H7 (cell line): ENCODE results near the gene TBXAS1. TPM values are rescaled to one million over a fixed set of nuclear protein-coding genes. Genes with fewer than 3 reads are reported as not detected.

ENCODE experiments used
- DNase-seq: peaks from one replicate; pipeline ENCODE4 v3.0.0; 2012
- H3K27me3 ChIP-seq: 2 replicates; pipeline ENCODE4 v1.6.0; 2011; ENCODE audit warnings: mild to moderate bottlenecking, low read length; ENCODE audit not compliant: control insufficient read depth, insufficient read depth
- H3K36me3 ChIP-seq: replicated peaks from 2 replicates; pipeline ENCODE4 v1.5.1; 2011; ENCODE audit warnings: low read length; ENCODE audit not compliant: control insufficient read depth, insufficient read depth
- H3K4me3 ChIP-seq: 2 replicates; pipeline ENCODE4 v1.5.1; 2011; ENCODE audit warnings: low read depth, mild to moderate bottlenecking, control low read depth, low read length, moderate library complexity; ENCODE audit not compliant: insufficient read depth
- total RNA-seq: library from RNA; depleted of rRNA; stranded (reverse); fragments of >200 nt; shearing (Covaris generic); gene quantifications from 2 replicates; pipeline ENCODE4 v1.2.3, GENCODE V29; 2014

TBXAS1 gene
- total RNA-seq, 1 experiment from 2014 or later = 0.76 TPM

- no peak for DNase-seq
- Histone ChIP-seq H3K27me3 (no peaks in the 10 kb centered on the region), H3K4me3 (no peak overlapping the region), H3K36me3 (no peaks in the 10 kb centered on the region)
These were observed 131.1 kb downstream of the TBXAS1 start for GRCh38 chr7:139960157-139960556.

- no peak overlapping the region for H3K4me3 ChIP-seq
- DNase-seq = no peak
- no peaks in the 10 kb centered on the region for H3K36me3 ChIP-seq
- H3K27me3 ChIP-seq = no peaks in the 10 kb centered on the region
These were observed 137.0 kb downstream of the TBXAS1 start for GRCh38 chr7:139965942-139966628.

- DNase-seq = no peak
- Histone ChIP-seq H3K4me3 (no peak overlapping the region), H3K27me3 (no peaks in the 10 kb centered on the region), H3K36me3 (no peaks in the 10 kb centered on the region)
These were observed 137.9 kb downstream of the TBXAS1 start for GRCh38 chr7:139966949-139967348.

- Histone ChIP-seq H3K27me3 (no peaks in the 10 kb centered on the region), H3K4me3 (no peak overlapping the region), H3K36me3 (no peaks in the 10 kb centered on the region)
- no peak for DNase-seq
These were observed 139.9 kb downstream of the TBXAS1 start for GRCh38 chr7:139968931-139969330.

- Histone ChIP-seq H3K36me3 (no peaks in the 10 kb centered on the region), H3K27me3 (no peaks in the 10 kb centered on the region), H3K4me3 (no peak overlapping the region)
- peak; percentile 74 for DNase-seq
These were observed 143.0 kb downstream of the TBXAS1 start for GRCh38 chr7:139972029-139972428.

- no peak for DNase-seq
- no peaks in the 10 kb centered on the region for H3K27me3 ChIP-seq
- H3K4me3 ChIP-seq = no peak overlapping the region
- H3K36me3 ChIP-seq = no peaks in the 10 kb centered on the region
These were observed 144.3 kb downstream of the TBXAS1 start for GRCh38 chr7:139973101-139974050.

- no peaks in the 10 kb centered on the region for H3K27me3 ChIP-seq
- no peak for DNase-seq
- no peak overlapping the region for H3K4me3 ChIP-seq
- H3K36me3 ChIP-seq = no peaks in the 10 kb centered on the region
These were observed 145.2 kb downstream of the TBXAS1 start for GRCh38 chr7:139974179-139974811.

GRCh38 chr7:139976055-139976837, 147.2 kb downstream of the TBXAS1 start:
- no peak for DNase-seq
- Histone ChIP-seq H3K36me3 (no peaks in the 10 kb centered on the region), H3K27me3 (no peaks in the 10 kb centered on the region), H3K4me3 (no peak overlapping the region)

- no peak for DNase-seq
- no peaks in the 10 kb centered on the region for H3K27me3 ChIP-seq
These were observed 148.0 kb downstream of the TBXAS1 start for GRCh38 chr7:139976838-139977656.

GRCh38 chr7:139981511-139981895, 152.4 kb downstream of the TBXAS1 start:
- Histone ChIP-seq H3K27me3 (no peaks in the 10 kb centered on the region), H3K36me3 (no peaks in the 10 kb centered on the region), H3K4me3 (no peak overlapping the region)
- no peak for DNase-seq

More at GRCh38 chr7:139976838-139977656, 148.0 kb downstream of the TBXAS1 start:
- no peaks in the 10 kb centered on the region for H3K36me3 ChIP-seq
- H3K4me3 ChIP-seq = no peak overlapping the region

- Histone ChIP-seq H3K27me3 (no peaks in the 10 kb centered on the region; the same call in 1 of the 2 replicates), H3K4me3 (no peak overlapping the region), H3K36me3 (no peaks in the 10 kb centered on the region)
- DNase-seq = no peak
These were observed 154.2 kb downstream of the TBXAS1 start for GRCh38 chr7:139982927-139983920.

- H3K4me3 ChIP-seq = no peak overlapping the region
- H3K27me3 ChIP-seq = no peaks in the 10 kb centered on the region; the same call in none of the 2 replicates
- H3K36me3 ChIP-seq = no peaks in the 10 kb centered on the region
- no peak for DNase-seq
These were observed 155.8 kb downstream of the TBXAS1 start for GRCh38 chr7:139984642-139985539.
